Lower leg skin (tissue), 4 donors: Measurements from ENCODE around the gene PHF1. TPM values are rescaled to one million over a fixed set of nuclear protein-coding genes. Genes with fewer than 3 reads are reported as not detected.

Source experiments
- DNase-seq, 2 donors: peaks; one replicate each; pipeline ENCODE4 v3.0.0-alpha.2; 2019; ENCODE audit warnings: low spot score in 2 of 2
- H3K4me3 ChIP-seq: fragments of 200-600 bp; sonication (generic); 2 replicates; pipeline ENCODE4 v1.5.1; 2017; ENCODE audit warnings: mild to moderate bottlenecking, low read depth; ENCODE audit not compliant: poor library complexity, severe bottlenecking
- CTCF ChIP-seq, 3 donors: fragments of 450-650 bp; IDR thresholded peaks; one replicate each; pipeline ENCODE4 v1.5.1; 2016; ENCODE audit warnings: antibody characterized with exemption in 3 of 3, mild to moderate bottlenecking in 3 of 3, moderate library complexity in 2 of 3
- POLR2A ChIP-seq, 2 donors: fragments of 450-650 bp; IDR thresholded peaks; one replicate each; pipeline ENCODE4 v1.6.1; 2016 to 2017; ENCODE audit warnings: antibody characterized with exemption in 2 of 2, mild to moderate bottlenecking in 1 of 2, moderate library complexity in 1 of 2
- WGBS, 2 donors: methylation state at CpG; one replicate each; pipeline ENCODE4 v1.1.5; 2018; 5-methylcytosine and 5-hydroxymethylcytosine counted together
- intact Hi-C: fragments of 100-400 bp; cut with DNase I; formaldehyde crosslinking; loops from one replicate; pipeline ENCODE4 v1.15.0; 2023; ENCODE audit warnings: low total_unique reads
- total RNA-seq, 4 donors: library from RNA; depleted of rRNA; stranded (reverse); fragments of >200 nt; gene quantifications; one replicate each; pipeline ENCODE4 v1.1.0, GENCODE V29; 2016

Gene PHF1
- total RNA-seq, 4 donors from 2014 or later, result 40.9 to 73.0 (median 64.8) TPM

DNA sequence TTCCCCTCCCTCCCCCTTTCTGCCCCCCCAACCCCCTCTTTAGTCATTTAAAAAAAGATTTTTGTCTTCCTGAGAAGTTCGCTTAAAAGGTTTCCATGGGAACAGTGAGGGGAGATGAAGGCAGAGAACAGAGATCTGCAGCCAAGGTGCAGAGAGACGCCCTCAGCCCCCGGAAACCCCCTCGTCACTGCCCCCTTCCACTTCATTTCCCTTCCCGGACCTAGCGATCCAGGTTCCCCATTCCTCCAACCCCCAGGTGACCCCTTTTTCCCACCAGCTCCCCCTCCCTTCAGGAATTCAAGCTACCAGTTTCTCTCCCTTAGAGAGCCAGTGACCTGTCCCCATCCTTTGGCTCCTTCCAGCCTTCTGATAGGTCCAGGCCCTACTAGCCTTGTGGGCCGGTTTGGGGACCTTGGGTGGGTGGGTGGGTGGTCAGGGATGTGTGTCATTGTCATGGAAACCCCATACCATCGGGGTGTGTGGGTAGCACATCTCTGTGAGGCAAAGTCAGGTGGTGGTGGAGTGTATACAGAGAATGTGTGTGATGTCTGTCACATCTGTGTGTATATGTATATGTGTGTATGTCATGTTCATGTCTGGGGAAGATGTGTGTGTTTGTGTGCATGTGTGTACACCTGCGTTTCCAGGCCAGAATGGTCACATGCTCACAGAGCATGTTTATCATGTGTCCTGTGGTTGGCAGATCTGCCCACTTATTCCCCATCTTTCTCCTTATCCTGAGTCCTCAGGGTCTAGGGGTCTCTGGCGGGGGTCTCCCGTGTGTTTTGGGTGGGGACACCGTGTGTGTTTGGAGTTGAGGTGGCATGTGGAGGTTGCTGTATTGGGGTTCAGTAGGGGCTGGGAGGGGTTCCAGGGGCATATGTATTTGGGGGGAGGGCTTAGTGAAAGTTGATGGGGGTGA, 16.0 kb downstream of the PHF1 start:
- TF ChIP-seq CTCF (IDR thresholded peaks at IDR 0.05) (no peak), POLR2A (IDR thresholded peaks at IDR 0.05) (no peak)
- DNase-seq, result no peak
- no peak overlapping the region for H3K4me3 ChIP-seq
- WGBS, 2 donors, result 3 to 5% methylated on average over 12 of the region's 12 CpGs
- intact Hi-C loops, result no loop called here

DNA sequence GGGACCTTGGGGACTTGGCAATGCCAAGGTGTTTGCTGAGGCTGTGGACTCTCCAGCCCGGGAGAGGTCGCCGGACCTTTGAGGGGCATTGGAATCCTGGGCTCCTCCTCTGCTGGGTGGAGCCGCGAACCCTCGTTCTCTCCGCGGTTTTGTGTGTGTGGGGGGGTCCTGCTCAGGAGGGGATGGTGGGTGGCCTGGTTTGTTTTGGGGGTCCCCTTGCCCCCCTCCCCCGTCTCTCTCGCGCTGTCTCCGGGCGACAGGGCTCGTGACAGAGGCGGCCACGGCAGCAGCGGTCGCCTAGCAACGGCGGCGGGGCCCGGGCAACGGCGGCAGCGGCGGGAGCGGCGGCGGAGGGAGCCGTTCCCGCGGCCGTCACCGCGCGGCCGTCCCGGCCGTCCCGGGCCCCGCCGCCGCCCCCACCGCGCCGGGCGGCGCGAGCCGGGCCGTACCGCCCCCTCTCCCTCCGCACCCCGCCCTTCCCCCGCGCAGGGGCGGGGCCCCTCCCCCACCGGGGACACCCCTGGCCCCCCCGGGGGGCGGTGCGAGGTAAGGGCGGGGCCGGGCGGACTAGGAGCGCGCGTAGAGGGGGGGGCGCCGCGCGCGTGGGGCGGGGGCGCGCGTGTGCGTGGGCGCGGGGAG, 16.9 kb downstream of the PHF1 start:
- H3K4me3 ChIP-seq, result peak overlapping the region; percentile 18
- WGBS, 2 donors, result 0 to 2% methylated on average over 16 to 20 of the region's 79 CpGs
- TF ChIP-seq CTCF (IDR thresholded peaks at IDR 0.05) (no peak), POLR2A (IDR thresholded peaks at IDR 0.05) (no peak)
- DNase-seq, result no peak
- intact Hi-C loops, result no loop called here

GRCh38 chr6:33428224-33428965, 17.6 kb downstream of the PHF1 start:
- intact Hi-C loops, result no loop called here
- WGBS, 2 donors, result 2 to 6% methylated on average over 13 to 24 of the region's 33 CpGs
- H3K4me3 ChIP-seq, result no peak overlapping the region
- TF ChIP-seq POLR2A (IDR thresholded peaks at IDR 0.05), result no peak
- TF ChIP-seq CTCF (IDR thresholded peaks at IDR 0.05), result no peak
- DNase-seq, result no peak

DNA sequence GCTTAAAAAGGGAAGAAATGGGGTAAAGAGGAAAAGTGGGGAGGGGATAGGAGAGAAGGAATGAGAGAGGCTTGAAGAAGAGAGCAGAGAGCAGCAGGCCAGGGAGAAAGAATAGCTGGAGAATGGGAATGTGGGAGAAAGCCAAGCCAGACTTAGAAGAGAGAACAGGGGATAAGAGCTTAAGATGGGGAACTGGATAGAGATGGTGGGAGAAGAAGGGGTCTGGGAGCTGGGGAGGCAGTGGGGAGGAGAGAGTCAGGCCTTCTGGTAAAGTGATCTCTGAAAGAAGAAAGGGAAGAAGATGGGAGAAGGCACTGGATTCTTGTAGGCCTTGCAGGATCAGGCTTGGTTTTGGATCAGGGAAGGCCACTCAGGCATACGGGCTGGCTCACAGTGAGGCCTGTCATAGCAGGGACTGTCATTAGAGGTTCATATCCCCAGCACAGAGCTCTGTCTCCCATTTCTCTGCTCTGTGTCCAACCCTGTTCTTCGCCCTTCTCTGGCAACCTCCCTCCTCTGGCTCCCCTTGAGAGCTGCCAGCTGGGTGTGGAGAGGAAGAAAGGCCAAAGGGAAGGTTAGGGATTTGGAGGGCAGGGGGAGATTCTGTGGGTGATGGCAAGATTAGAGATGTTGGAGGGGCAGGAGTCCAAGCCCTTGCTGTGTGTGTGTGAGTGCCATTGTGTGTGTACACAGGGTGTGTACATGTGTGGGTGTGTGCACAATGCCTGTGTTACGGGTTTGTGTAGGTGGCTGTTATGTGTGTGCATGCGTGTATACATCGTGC, 18.3 kb downstream of the PHF1 start:
- intact Hi-C loops, result no loop called here

More for the DNA sequence above, 18.3 kb downstream of the PHF1 start:
- TF ChIP-seq CTCF (IDR thresholded peaks at IDR 0.05) (no peak), POLR2A (IDR thresholded peaks at IDR 0.05) (no peak)
- 20 to 34% methylated on average over 5 of the region's 5 CpGs for WGBS, 2 donors
- H3K4me3 ChIP-seq, result no peak overlapping the region
- no peak for DNase-seq
